ENCODE data around the gene MEOX2.

MEOX2 gene

GRCh38 chr7:15680446-15680845 lies 6.0 kb downstream of the MEOX2 start:
- H3K27ac ChIP-seq: no peak overlapping the region
- no peak for DNase-seq
- H3K27me3 ChIP-seq (replicated peaks): no peaks in the 10 kb centered on the region
- no peaks in the 10 kb centered on the region for H3K36me3 ChIP-seq (replicated peaks)
- in situ Hi-C loops (cut with HindIII; ENCODE audit: low pct_ligation_motif_present, low sequenced_read_pairs): no loop called here
- no peak overlapping the region for H3K4me3 ChIP-seq (ENCODE audit: low read depth, low read length)
- TF ChIP-seq CTCF (IDR thresholded peaks at IDR 0.05; ENCODE audit: low read depth, low read length, missing control alignments): no peak

GRCh38 chr7:15679306-15679705 lies 7.2 kb downstream of the MEOX2 start:
- Histone ChIP-seq H3K27ac (no peak overlapping the region), H3K27me3 (replicated peaks) (no peaks in the 10 kb centered on the region), H3K4me3 (ENCODE audit: low read depth, low read length) (no peak overlapping the region), H3K36me3 (replicated peaks) (no peaks in the 10 kb centered on the region)
- no peak for DNase-seq
- no peak for TF ChIP-seq CTCF (IDR thresholded peaks at IDR 0.05; ENCODE audit: low read depth, low read length, missing control alignments)
- in situ Hi-C loops (cut with HindIII; ENCODE audit: low pct_ligation_motif_present, low sequenced_read_pairs): no loop called here

- TF ChIP-seq CTCF (IDR thresholded peaks at IDR 0.05; ENCODE audit: low read depth, low read length, missing control alignments): no peak
- DNase-seq: no peak
Measured at GRCh38 chr7:15678653-15679052, 7.8 kb downstream of the MEOX2 start.

GRCh38 chr7:15675379-15675778 lies 11.1 kb downstream of the MEOX2 start:
- DNase-seq: no peak
- TF ChIP-seq CTCF (IDR thresholded peaks at IDR 0.05; ENCODE audit: low read depth, low read length, missing control alignments): no peak
- no peaks in the 10 kb centered on the region for H3K36me3 ChIP-seq (replicated peaks)
- no peak overlapping the region for H3K27ac ChIP-seq
- no peaks in the 10 kb centered on the region for H3K27me3 ChIP-seq (replicated peaks)
- in situ Hi-C loops (cut with HindIII; ENCODE audit: low pct_ligation_motif_present, low sequenced_read_pairs): no loop called here
- no peak overlapping the region for H3K4me3 ChIP-seq (ENCODE audit: low read depth, low read length)

More at GRCh38 chr7:15678653-15679052, 7.8 kb downstream of the MEOX2 start:
- in situ Hi-C loops (cut with HindIII; ENCODE audit: low pct_ligation_motif_present, low sequenced_read_pairs): no loop called here
- Histone ChIP-seq H3K36me3 (replicated peaks) (no peaks in the 10 kb centered on the region), H3K27me3 (replicated peaks) (no peaks in the 10 kb centered on the region), H3K4me3 (ENCODE audit: low read depth, low read length) (no peak overlapping the region), H3K27ac (no peak overlapping the region)

GRCh38 chr7:15674586-15674985 lies 11.9 kb downstream of the MEOX2 start:
- no peak overlapping the region for H3K27ac ChIP-seq
- DNase-seq: no peak
- no peak overlapping the region for H3K4me3 ChIP-seq (ENCODE audit: low read depth, low read length)
- no peak for TF ChIP-seq CTCF (IDR thresholded peaks at IDR 0.05; ENCODE audit: low read depth, low read length, missing control alignments)
- in situ Hi-C loops (cut with HindIII; ENCODE audit: low pct_ligation_motif_present, low sequenced_read_pairs): no loop called here
- no peaks in the 10 kb centered on the region for H3K36me3 ChIP-seq (replicated peaks)
- no peaks in the 10 kb centered on the region for H3K27me3 ChIP-seq (replicated peaks)

GRCh38 chr7:15669443-15670090 lies 16.9 kb downstream of the MEOX2 start:
- DNase-seq: no peak
- H3K27ac ChIP-seq: no peak overlapping the region
- H3K27me3 ChIP-seq (replicated peaks): no peaks in the 10 kb centered on the region
- in situ Hi-C loops (cut with HindIII; ENCODE audit: low pct_ligation_motif_present, low sequenced_read_pairs): no loop called here
- no peaks in the 10 kb centered on the region for H3K36me3 ChIP-seq (replicated peaks)
- H3K4me3 ChIP-seq (ENCODE audit: low read depth, low read length): no peak overlapping the region
- no peak for TF ChIP-seq CTCF (IDR thresholded peaks at IDR 0.05; ENCODE audit: low read depth, low read length, missing control alignments)

Data from brain microvascular endothelial cell (primary cell).